GM12878 (cell line): ENCODE data around the gene LRRC23. TPM values are rescaled to one million over a fixed set of nuclear protein-coding genes. Genes with fewer than 3 reads are reported as not detected.

Source experiments
- BCL3 ChIP-seq: IDR thresholded peaks from 2 replicates; pipeline ENCODE4 v1.6.1; 2011; ENCODE audit warnings: borderline replicate concordance, low read depth, mild to moderate bottlenecking, moderate library complexity, low read length; ENCODE audit not compliant: insufficient read depth, poor library complexity, severe bottlenecking
- CHD1 ChIP-seq: IDR thresholded peaks from 2 replicates; pipeline ENCODE4 v1.6.1; 2012; ENCODE audit warnings: low read depth, low read length, improper control_type of control experiment
- DPF2 ChIP-seq: fragments of 450-650 bp; IDR thresholded peaks from 2 replicates; pipeline ENCODE4 v1.6.1; 2017; ENCODE audit warnings: mild to moderate bottlenecking
- EGR1 ChIP-seq, 2 experiments: IDR thresholded peaks; 1 replicate in 1 of 2; 2 replicates in 1 of 2; pipeline ENCODE4 v1.6.1; 2011 to 2012; ENCODE audit warnings: low read depth in 2 of 2, low read length in 2 of 2, borderline replicate concordance in 1 of 2, mild to moderate bottlenecking in 1 of 2, moderate library complexity in 1 of 2
- GATAD2B ChIP-seq: fragments of 450-650 bp; conservative IDR thresholded peaks from 2 replicates; pipeline ENCODE4 v1.6.1; 2017; ENCODE audit warnings: low read depth, mild to moderate bottlenecking, moderate library complexity
- KLF5 ChIP-seq: fragments of 450-650 bp; IDR thresholded peaks from 2 replicates; pipeline ENCODE4 v1.6.1; 2014; ENCODE audit warnings: mild to moderate bottlenecking; ENCODE audit not compliant: partially characterized antibody
- LARP7 ChIP-seq: fragments of 450-650 bp; IDR thresholded peaks from 2 replicates; pipeline ENCODE4 v1.6.1; 2017; ENCODE audit warnings: mild to moderate bottlenecking
- MTA2 ChIP-seq: fragments of 450-650 bp; IDR thresholded peaks from 2 replicates; pipeline ENCODE4 v1.6.1; 2016; ENCODE audit warnings: low read depth, mild to moderate bottlenecking, moderate library complexity
- MTA3 ChIP-seq: IDR thresholded peaks from 2 replicates; pipeline ENCODE4 v1.6.1; 2012; ENCODE audit warnings: low read length, inconsistent platforms, borderline replicate concordance
- MXI1 ChIP-seq: fragments of 150-350 bp; IDR thresholded peaks from 2 replicates; pipeline ENCODE4 v1.6.1; 2011; ENCODE audit warnings: low read depth, mild to moderate bottlenecking, inconsistent platforms, low read length, improper control_type of control experiment
- MYB ChIP-seq: fragments of 150-350 bp; IDR thresholded peaks from 2 replicates; pipeline ENCODE4 v1.6.1; 2014; ENCODE audit warnings: mild to moderate bottlenecking, low read depth, low read length, borderline replicate concordance
- NFXL1 ChIP-seq: fragments of 450-650 bp; IDR thresholded peaks from 2 replicates; pipeline ENCODE4 v1.6.1; 2017; ENCODE audit warnings: antibody characterized with exemption, mild to moderate bottlenecking, borderline replicate concordance
- PAX8 ChIP-seq: fragments of 450-650 bp; IDR thresholded peaks from 2 replicates; pipeline ENCODE4 v1.6.1; 2017; ENCODE audit warnings: mild to moderate bottlenecking, moderate library complexity
- PML ChIP-seq: IDR thresholded peaks from 2 replicates; pipeline ENCODE4 v1.6.1; 2012; ENCODE audit warnings: low read length, inconsistent platforms
- POLR2AphosphoS5 ChIP-seq: IDR thresholded peaks from 2 replicates; pipeline ENCODE4 v1.6.1; 2011; ENCODE audit warnings: mild to moderate bottlenecking, low read length, inconsistent platforms
- SMC3 ChIP-seq: IDR thresholded peaks from 2 replicates; pipeline ENCODE4 v1.6.1; 2011; ENCODE audit warnings: low read length, improper control_type of control experiment, borderline replicate concordance
- SRF ChIP-seq, 2 experiments: IDR thresholded peaks; 2 replicates each; pipeline ENCODE4 v1.6.1; 2011; ENCODE audit warnings: low read depth in 2 of 2, low read length in 2 of 2, mild to moderate bottlenecking in 1 of 2, moderate library complexity in 1 of 2
- TAF1 ChIP-seq: IDR thresholded peaks from 2 replicates; pipeline ENCODE4 v1.6.1; 2011; ENCODE audit warnings: mild to moderate bottlenecking, low read depth, low read length, borderline replicate concordance
- TARDBP ChIP-seq: IDR thresholded peaks from 2 replicates; pipeline ENCODE4 v1.6.1; 2016; ENCODE audit warnings: borderline replicate concordance
- TCF12 ChIP-seq: IDR thresholded peaks from 2 replicates; pipeline ENCODE4 v1.6.1; 2011; ENCODE audit warnings: low read depth, mild to moderate bottlenecking, low read length
- ZBTB11 ChIP-seq: fragments of 450-650 bp; formaldehyde crosslinking; IDR thresholded peaks from 2 replicates; pipeline ENCODE4 v1.5.0; 2022; ENCODE audit warnings: mild to moderate bottlenecking, missing genetic modification characterization
- ZBTB4 ChIP-seq: fragments of 450-650 bp; formaldehyde crosslinking; IDR thresholded peaks from 2 replicates; pipeline ENCODE4 v1.4.0; 2022; ENCODE audit warnings: mild to moderate bottlenecking, moderate library complexity
- ZNF384 ChIP-seq: IDR thresholded peaks from 2 replicates; pipeline ENCODE4 v1.6.1; 2012; ENCODE audit warnings: low read depth, mild to moderate bottlenecking, low read length, improper control_type of control experiment, borderline replicate concordance
- polyA plus RNA-seq, 11 experiments: library from polyadenylated mRNA; depleted of rRNA in 4 of 11; unstranded in 6 of 11; stranded (reverse) in 5 of 11; fragments of >200 nt; fragmentation: Nextera tagmentation in 4 of 11; fragmentation: Illumina TruSeq in 1 of 11; extraction: Ambion mirVana in 4 of 11; extraction: Trizol in 1 of 11; gene quantifications; 1 replicate in 1 of 11; 2 replicates in 10 of 11; pipeline versions ENCODE4 v1.2.1 to v1.2.3, GENCODE V29; 2011 to 2016; ENCODE audit warnings: inconsistent platforms in 2 of 11, missing spikeins in 2 of 11, low read depth in 1 of 11
- total RNA-seq, 4 experiments: library from RNA; depleted of rRNA in 3 of 4; stranded (reverse); fragments of >200 nt in 3 of 4; fragmentation: Illumina TruSeq in 1 of 4; extraction: Trizol in 1 of 4; gene quantifications; 2 replicates each; pipeline versions ENCODE4 v1.2.1 to v1.2.3, GENCODE V29; 2013 to 2021

LRRC23 gene
- total and polyA plus RNA-seq, 10 of the 15 experiments (the other 5 are each of a cell fraction or from before 2014, with no cell fraction given) = 1.4 to 6.9 (median 3.4) TPM

- TF ChIP-seq BCL3 (peak; percentile 48), LARP7 (peak; percentile 95), PAX8 (0 out of 2 replicates have a peak, but pooled peaks have one; percentile 76), MTA2 (no peak; the same call in 1 of the 2 replicates), CHD1 (no peak), SMC3 (peak; percentile 43), TARDBP (0 out of 2 replicates have a peak, but pooled peaks have one; percentile 26), POLR2AphosphoS5 (peak; percentile 84), NFXL1 (no peak), MTA3 (no peak), TCF12 (peak; percentile 76), ZNF384 (no peak), PML (peak; percentile 76; the same call in 1 of the 2 replicates), EGR1 (IDR thresholded peaks at IDR 0.05; ENCODE audit: borderline replicate concordance in 1 of 2, low read depth in 2 of 2, low read length in 2 of 2) (no peak), TAF1 (peak; percentile 87), MYB (0 out of 2 replicates have a peak, but pooled peaks have one; percentile 19), ZBTB11 (no peak), ZBTB4 (no peak), SRF (IDR thresholded peaks at IDR 0.05; ENCODE audit: low read depth in 2 of 2, low read length in 2 of 2) (no peak), MXI1 (peak; percentile 50; the same call in 1 of the 2 replicates), GATAD2B (peak; percentile 76), KLF5 (peak; percentile 45), DPF2 (peak; percentile 88)
Observed at GRCh38 chr12:6890789-6891645, 13.6 kb upstream of the LRRC23 start (continued).
